Lower lobe of right lung (tissue), 2 donors: Measurements from ENCODE around the gene FKBP3. TPM values are rescaled to one million over a fixed set of nuclear protein-coding genes. Genes with fewer than 3 reads are reported as not detected.
A peak's percentile ranks its signal among the peaks of the same experiment; 100 is the strongest.

Source experiments
- ATAC-seq, 2 donors: fragments of 200-7000 bp; cut with Tn5 transposase; one replicate each; pipeline ENCODE4 v1.9.1; 2020 to 2022; ENCODE audit warnings: mild to moderate bottlenecking in 2 of 2, moderate library complexity in 2 of 2
- DNase-seq: peaks from one replicate; pipeline ENCODE4 v3.0.0-alpha.2; 2020
- H3K27ac ChIP-seq: fragments of 200-600 bp; one replicate; pipeline ENCODE4 v1.8.0; 2022
- H3K27me3 ChIP-seq: fragments of 200-600 bp; one replicate; pipeline ENCODE4 v1.8.0; 2022; ENCODE audit warnings: low read depth
- H3K36me3 ChIP-seq: fragments of 200-600 bp; one replicate; pipeline ENCODE4 v1.8.0; 2022; ENCODE audit warnings: mild to moderate bottlenecking
- H3K4me1 ChIP-seq: fragments of 200-600 bp; one replicate; pipeline ENCODE4 v1.8.0; 2022
- H3K4me3 ChIP-seq: fragments of 200-600 bp; one replicate; pipeline ENCODE4 v1.8.0; 2022; ENCODE audit warnings: mild to moderate bottlenecking
- H3K9me3 ChIP-seq: fragments of 200-600 bp; one replicate; pipeline ENCODE4 v1.8.0; 2022
- intact Hi-C: fragments of 100-400 bp; cut with DNase I; formaldehyde crosslinking; loops from one replicate; pipeline ENCODE4 v1.11.0; 2022
- total RNA-seq: library from RNA; stranded (reverse); fragmentation: NEBNext Ultra II Directional; extraction: Animal tissue kit (Norgen Biotek cat#: 25700); gene quantifications from one replicate; pipeline ENCODE4 v1.2.1, GENCODE V29; 2021
- TF ChIP-seq, protein P1 (sequence below): fragments of 200-600 bp; IDR thresholded peaks from one replicate; pipeline ENCODE4 v1.8.0; 2022; ENCODE audit warnings: antibody characterized with exemption, mild to moderate bottlenecking
- donor health status: DM: no; HTN: yes; CAD: no; lungs with severe emphysema.

The FKBP3 gene
- total RNA-seq, 1 donor from 2014 or later: 34.4 TPM

DNA sequence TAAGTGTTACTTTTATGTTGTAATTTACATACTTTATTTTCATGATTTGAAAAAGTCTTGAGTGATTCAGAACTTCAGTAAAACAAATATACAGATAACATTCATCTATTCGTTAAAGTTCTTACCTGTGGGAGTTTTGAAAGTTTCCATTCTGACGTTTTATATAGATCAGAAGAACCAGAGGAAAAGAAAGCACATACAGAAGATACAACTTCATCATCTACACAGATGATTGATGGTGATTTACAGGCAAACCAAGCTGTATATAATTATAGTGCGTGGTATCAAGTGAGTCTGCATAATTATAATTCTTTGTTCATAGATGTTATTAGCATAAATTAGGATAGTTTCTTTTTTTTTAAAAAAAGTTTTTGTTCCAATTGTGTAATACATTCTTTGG is 20.0 kb downstream of the FKBP3 start:
- Histone ChIP-seq H3K4me1 (no peaks in the 10 kb centered on the region), H3K9me3 (no peaks in the 10 kb centered on the region), H3K36me3 (peaks cover 99% of the 10 kb centered on the region), H3K27me3 (no peaks in the 10 kb centered on the region), H3K27ac (no peak overlapping the region), H3K4me3 (no peak overlapping the region)
- intact Hi-C loops: no loop called here
- DNase-seq (no peak), ATAC-seq (no peak)
- TF ChIP-seq, protein P1, sequence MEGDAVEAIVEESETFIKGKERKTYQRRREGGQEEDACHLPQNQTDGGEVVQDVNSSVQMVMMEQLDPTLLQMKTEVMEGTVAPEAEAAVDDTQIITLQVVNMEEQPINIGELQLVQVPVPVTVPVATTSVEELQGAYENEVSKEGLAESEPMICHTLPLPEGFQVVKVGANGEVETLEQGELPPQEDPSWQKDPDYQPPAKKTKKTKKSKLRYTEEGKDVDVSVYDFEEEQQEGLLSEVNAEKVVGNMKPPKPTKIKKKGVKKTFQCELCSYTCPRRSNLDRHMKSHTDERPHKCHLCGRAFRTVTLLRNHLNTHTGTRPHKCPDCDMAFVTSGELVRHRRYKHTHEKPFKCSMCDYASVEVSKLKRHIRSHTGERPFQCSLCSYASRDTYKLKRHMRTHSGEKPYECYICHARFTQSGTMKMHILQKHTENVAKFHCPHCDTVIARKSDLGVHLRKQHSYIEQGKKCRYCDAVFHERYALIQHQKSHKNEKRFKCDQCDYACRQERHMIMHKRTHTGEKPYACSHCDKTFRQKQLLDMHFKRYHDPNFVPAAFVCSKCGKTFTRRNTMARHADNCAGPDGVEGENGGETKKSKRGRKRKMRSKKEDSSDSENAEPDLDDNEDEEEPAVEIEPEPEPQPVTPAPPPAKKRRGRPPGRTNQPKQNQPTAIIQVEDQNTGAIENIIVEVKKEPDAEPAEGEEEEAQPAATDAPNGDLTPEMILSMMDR: no peak

GRCh38 chr14:45112896-45113781 is 21.1 kb downstream of the FKBP3 start:
- intact Hi-C loops: no loop called here
- H3K27ac ChIP-seq: no peak overlapping the region
- TF ChIP-seq, protein P1: no peak
- no peaks in the 10 kb centered on the region for H3K9me3 ChIP-seq
- no peaks in the 10 kb centered on the region for H3K4me1 ChIP-seq
- peaks cover 99% of the 10 kb centered on the region for H3K36me3 ChIP-seq
- H3K4me3 ChIP-seq: no peak overlapping the region
- ATAC-seq (peak in 1 of 2 donors; percentile 69), DNase-seq (no peak)
- H3K27me3 ChIP-seq: no peaks in the 10 kb centered on the region

DNA sequence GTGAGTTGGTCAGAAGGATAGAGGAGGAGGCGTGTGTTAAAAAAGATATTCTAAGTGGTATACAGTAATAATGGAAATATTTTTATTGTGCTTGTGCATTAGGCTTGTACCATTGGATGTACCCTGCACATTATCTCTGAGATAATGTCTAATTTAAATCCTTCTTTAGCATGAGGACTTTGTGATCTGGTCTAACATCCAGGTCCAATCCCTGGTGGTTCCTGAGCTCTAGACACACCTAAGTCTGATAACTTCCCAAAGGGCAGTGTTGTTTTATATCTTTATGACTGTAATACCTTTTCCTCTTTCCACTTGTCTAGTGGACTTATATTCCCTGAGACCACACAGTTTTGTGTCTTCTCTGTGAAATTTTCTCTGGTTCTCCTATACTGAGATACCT is 29.7 kb downstream of the FKBP3 start:
- Histone ChIP-seq H3K27ac (no peak overlapping the region), H3K36me3 (peaks cover 92% of the 10 kb centered on the region), H3K9me3 (no peaks in the 10 kb centered on the region), H3K27me3 (no peaks in the 10 kb centered on the region), H3K4me1 (no peaks in the 10 kb centered on the region), H3K4me3 (no peak overlapping the region)
- TF ChIP-seq, protein P1: no peak
- ATAC-seq (no peak), DNase-seq (no peak)
- intact Hi-C loops: no loop called here

DNA sequence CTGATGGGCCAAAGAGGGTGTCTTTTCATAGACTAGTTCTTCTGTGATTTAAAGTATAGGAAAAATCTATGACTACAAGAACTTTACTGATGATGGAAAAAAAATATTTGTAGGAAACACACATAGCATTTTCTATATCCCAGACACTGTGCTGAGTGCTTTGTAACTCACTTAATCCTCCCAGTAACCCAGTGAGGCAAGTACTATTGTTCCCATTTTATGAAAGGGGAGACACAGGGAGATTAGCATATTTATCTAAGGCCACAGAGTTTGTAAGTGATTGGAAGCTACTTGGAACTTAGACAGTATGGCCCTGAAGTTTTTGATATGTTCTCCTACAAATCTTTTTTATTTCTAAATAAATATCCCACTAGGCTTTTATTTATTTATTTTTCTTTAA is 30.5 kb downstream of the FKBP3 start:
- DNase-seq (no peak), ATAC-seq (no peak)
- H3K9me3 ChIP-seq: no peaks in the 10 kb centered on the region
- intact Hi-C loops: no loop called here
- peaks cover 92% of the 10 kb centered on the region for H3K36me3 ChIP-seq
- H3K27ac ChIP-seq: no peak overlapping the region
- TF ChIP-seq, protein P1: no peak
- H3K27me3 ChIP-seq: no peaks in the 10 kb centered on the region
- no peak overlapping the region for H3K4me3 ChIP-seq
- H3K4me1 ChIP-seq: no peaks in the 10 kb centered on the region

DNA sequence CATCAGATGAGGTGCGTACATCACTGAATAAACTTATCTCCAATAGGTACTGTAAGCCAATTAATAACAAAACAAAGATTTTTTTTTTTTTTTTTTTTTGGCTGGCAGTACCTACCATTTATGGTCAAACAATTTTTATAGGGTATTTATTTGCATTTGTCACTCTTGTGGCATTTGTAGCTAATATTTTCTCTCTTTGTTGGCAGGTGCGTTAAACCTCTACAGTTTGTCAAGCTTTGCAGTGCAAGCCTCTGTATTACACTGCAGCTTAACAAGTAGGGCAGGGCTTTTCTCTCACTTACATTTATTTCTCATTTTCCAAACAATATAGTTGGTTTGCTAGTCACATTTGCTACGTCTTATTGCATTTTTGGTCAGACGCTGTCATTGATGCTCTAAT is 38.1 kb downstream of the FKBP3 start:
- intact Hi-C loops: no loop called here
- Histone ChIP-seq H3K4me1 (no peaks in the 10 kb centered on the region), H3K36me3 (peaks cover 63% of the 10 kb centered on the region), H3K4me3 (no peak overlapping the region), H3K9me3 (no peaks in the 10 kb centered on the region), H3K27ac (no peak overlapping the region), H3K27me3 (no peaks in the 10 kb centered on the region)
- DNase-seq (no peak), ATAC-seq (no peak)
- TF ChIP-seq, protein P1: no peak
